ENCODE results near the gene SOBP.

- TF ChIP-seq CTCF (IDR thresholded peaks at IDR 0.05), result no peak
- no peak for TF ChIP-seq POLR2AphosphoS5 (IDR thresholded peaks at IDR 0.05)
- no peak for TF ChIP-seq EP300 (IDR thresholded peaks at IDR 0.05)
- TF ChIP-seq POLR2A (IDR thresholded peaks at IDR 0.05), result no peak
Observed at GRCh38 chr6:107589199-107589598, 99.3 kb downstream of the SOBP start.

Data from upper lobe of left lung (tissue), 4 donors.